Right hindlimb (tissue), 1 donor: Measurements from ENCODE around the gene KCNS1.
"Not testable (repeated sequence)": the region's sequence is repeated elsewhere in the genome, so short reads cannot be mapped to it uniquely, and the experiment has no call there.

Experiments used
- DNase-seq: peaks from one replicate; pipeline ENCODE4 v3.0.0-alpha.2; 2018

The KCNS1 gene

GRCh38 chr20:45100563-45101245, at the start of gene KCNS1:
TSS of gene KCNS1 (minus strand) at chr20:45101127. CDS start at chr20:45099236, 1,891 bp downstream.
- DNase-seq: no peak

- no peak for DNase-seq
Measured at GRCh38 chr20:45149062-45149461, 48.1 kb upstream of the KCNS1 start.

- no peak for DNase-seq
Measured at GRCh38 chr20:45140836-45141235, 39.9 kb upstream of the KCNS1 start.

GRCh38 chr20:45139733-45140375, 38.9 kb upstream of the KCNS1 start:
- not testable (repeated sequence) for DNase-seq

GRCh38 chr20:45138561-45139300, 37.8 kb upstream of the KCNS1 start:
- DNase-seq: no peak

GRCh38 chr20:45136911-45137310, 36.0 kb upstream of the KCNS1 start:
- DNase-seq: no peak

GRCh38 chr20:45128099-45128498, 27.2 kb upstream of the KCNS1 start:
- no peak for DNase-seq

- DNase-seq: no peak
Measured at GRCh38 chr20:45124365-45124764, 23.4 kb upstream of the KCNS1 start, which contains the start of gene WFDC12. TSS of gene WFDC12 (minus strand) at chr20:45124465. CDS start at chr20:45124447, 18 bp downstream.

- DNase-seq: no peak
Measured at GRCh38 chr20:45121388-45121787, 20.5 kb upstream of the KCNS1 start.

- no peak for DNase-seq
Measured at GRCh38 chr20:45119556-45120266, 18.8 kb upstream of the KCNS1 start.

- DNase-seq: no peak
Measured at GRCh38 chr20:45118028-45118427, 17.1 kb upstream of the KCNS1 start.

- DNase-seq: no peak
Measured at GRCh38 chr20:45117581-45117980, 16.7 kb upstream of the KCNS1 start.

- DNase-seq: no peak
Measured at GRCh38 chr20:45115829-45116228, 14.9 kb upstream of the KCNS1 start.

- no peak for DNase-seq
Measured at GRCh38 chr20:45115386-45115774, 14.5 kb upstream of the KCNS1 start.

- DNase-seq: no peak
Measured at GRCh38 chr20:45114465-45115385, 13.8 kb upstream of the KCNS1 start, which contains the start of gene WFDC5. TSS of gene WFDC5 (minus strand) at chr20:45115174. CDS start at chr20:45115083, 91 bp downstream.

GRCh38 chr20:45113865-45114264, 12.9 kb upstream of the KCNS1 start:
- no peak for DNase-seq

- DNase-seq: no peak
Measured at GRCh38 chr20:45112754-45113153, 11.8 kb upstream of the KCNS1 start.

GRCh38 chr20:45111799-45112471, 11.0 kb upstream of the KCNS1 start:
- no peak for DNase-seq

GRCh38 chr20:45111285-45111684, 10.4 kb upstream of the KCNS1 start:
- DNase-seq: no peak

GRCh38 chr20:45110301-45110700, 9.4 kb upstream of the KCNS1 start:
- no peak for DNase-seq

GRCh38 chr20:45109634-45110033, 8.7 kb upstream of the KCNS1 start:
- no peak for DNase-seq
